B cell (primary cell): ENCODE measurements around the gene FZD2.

Experiments
- EZH2 ChIP-seq: IDR thresholded peaks from 2 replicates; pipeline ENCODE4 v1.6.1; 2012; ENCODE audit warnings: borderline replicate concordance, low read depth, mild to moderate bottlenecking, moderate library complexity, low read length; ENCODE audit not compliant: insufficient read depth, poor library complexity, severe bottlenecking
- TF ChIP-seq, protein P1 (sequence below): fragments of 200-600 bp; IDR thresholded peaks from one replicate; pipeline ENCODE4 v1.8.0; 2022; ENCODE audit warnings: antibody characterized with exemption, mild to moderate bottlenecking

DNA sequence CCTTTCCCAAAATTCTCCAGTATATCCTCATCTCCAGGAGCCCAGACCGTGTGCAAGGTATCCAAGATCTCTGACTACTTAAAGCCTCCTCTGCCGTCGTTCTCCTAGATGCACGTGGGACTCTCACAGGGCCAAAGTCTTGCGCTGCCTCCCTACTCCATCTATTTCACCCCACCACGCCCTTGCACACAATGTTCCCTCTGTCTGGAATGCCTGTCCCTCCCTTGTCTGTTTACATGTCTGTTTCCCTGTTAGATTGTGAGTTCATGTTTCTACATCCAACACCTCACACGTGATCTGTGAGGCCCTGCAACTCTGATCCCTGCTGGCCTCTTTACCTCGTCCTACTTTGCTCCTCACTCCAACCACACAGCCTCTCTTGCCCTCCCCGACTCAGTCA lies 4.9 kb upstream of the FZD2 start:
- TF ChIP-seq, protein P1, sequence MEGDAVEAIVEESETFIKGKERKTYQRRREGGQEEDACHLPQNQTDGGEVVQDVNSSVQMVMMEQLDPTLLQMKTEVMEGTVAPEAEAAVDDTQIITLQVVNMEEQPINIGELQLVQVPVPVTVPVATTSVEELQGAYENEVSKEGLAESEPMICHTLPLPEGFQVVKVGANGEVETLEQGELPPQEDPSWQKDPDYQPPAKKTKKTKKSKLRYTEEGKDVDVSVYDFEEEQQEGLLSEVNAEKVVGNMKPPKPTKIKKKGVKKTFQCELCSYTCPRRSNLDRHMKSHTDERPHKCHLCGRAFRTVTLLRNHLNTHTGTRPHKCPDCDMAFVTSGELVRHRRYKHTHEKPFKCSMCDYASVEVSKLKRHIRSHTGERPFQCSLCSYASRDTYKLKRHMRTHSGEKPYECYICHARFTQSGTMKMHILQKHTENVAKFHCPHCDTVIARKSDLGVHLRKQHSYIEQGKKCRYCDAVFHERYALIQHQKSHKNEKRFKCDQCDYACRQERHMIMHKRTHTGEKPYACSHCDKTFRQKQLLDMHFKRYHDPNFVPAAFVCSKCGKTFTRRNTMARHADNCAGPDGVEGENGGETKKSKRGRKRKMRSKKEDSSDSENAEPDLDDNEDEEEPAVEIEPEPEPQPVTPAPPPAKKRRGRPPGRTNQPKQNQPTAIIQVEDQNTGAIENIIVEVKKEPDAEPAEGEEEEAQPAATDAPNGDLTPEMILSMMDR, result no peak
- no peak for TF ChIP-seq EZH2
